IPS-NIHi7 (cell line): ENCODE data around the gene SCML2.
"Not testable (repeated sequence)": the region's sequence is repeated elsewhere in the genome, so short reads cannot be mapped to it uniquely, and the experiment has no call there.

Source experiments
- DNase-seq: peaks from one replicate; pipeline ENCODE4 v3.0.0; 2012; ENCODE audit warnings: mixed read lengths; ENCODE audit errors: extremely low spot score

SCML2 gene

DNA sequence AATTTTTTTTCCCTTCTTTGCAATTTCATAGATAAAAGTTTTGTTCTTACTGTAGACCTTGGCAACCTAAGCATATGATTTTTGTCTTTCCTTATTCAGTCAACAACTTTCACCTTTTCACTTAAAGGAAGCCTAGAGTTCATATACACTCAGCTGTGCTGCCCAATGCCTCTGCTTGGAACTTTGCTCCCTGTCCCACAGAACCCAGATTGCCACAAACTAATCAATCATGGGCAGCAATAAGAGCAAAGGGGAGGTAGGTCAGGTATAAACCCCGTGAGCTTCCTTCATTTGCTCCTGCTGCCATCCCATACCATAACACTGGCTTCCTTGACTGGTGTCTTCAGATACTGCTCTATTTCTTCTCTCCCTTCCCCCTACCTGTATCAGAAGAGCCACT is 82.8 kb downstream of the SCML2 start:
- no peak for DNase-seq

DNA sequence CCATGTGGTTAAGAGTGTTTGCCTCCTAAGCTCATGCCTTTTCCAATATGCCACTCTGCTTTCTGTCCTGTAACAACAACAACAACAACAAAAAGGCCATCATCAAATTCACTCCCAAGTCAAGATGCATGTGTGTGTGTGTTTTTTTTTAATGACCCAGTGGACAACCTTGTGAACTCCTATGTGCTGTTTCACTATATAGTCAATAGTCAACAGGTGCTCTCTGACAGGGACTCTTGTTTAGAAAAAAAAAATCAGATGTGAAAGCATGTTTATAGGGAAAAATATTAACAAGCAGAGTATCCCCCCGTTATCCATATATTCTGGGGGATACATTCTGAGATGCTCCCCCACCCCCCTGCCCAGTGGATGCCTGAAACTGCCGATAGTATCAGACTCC is 83.2 kb downstream of the SCML2 start:
- DNase-seq: no peak

DNA sequence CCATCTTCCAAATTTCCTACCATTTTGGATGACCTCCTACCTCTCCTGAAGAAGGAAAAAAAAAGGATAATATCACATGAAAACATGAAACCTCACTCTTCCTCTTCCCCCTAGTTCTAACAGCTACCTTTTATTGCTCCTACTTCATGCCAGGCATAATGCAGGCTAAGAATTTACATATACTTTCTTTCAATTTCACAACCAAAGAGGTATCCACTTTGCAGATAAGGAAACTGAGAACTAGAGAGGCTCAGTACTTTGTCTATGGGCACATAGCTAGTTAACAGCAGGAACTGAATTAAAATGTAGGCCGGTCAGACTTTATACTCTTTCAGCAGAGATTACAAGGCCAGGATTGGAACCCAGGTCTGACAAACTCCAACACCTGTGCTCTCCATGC is 99.4 kb downstream of the SCML2 start:
- no peak for DNase-seq

DNA sequence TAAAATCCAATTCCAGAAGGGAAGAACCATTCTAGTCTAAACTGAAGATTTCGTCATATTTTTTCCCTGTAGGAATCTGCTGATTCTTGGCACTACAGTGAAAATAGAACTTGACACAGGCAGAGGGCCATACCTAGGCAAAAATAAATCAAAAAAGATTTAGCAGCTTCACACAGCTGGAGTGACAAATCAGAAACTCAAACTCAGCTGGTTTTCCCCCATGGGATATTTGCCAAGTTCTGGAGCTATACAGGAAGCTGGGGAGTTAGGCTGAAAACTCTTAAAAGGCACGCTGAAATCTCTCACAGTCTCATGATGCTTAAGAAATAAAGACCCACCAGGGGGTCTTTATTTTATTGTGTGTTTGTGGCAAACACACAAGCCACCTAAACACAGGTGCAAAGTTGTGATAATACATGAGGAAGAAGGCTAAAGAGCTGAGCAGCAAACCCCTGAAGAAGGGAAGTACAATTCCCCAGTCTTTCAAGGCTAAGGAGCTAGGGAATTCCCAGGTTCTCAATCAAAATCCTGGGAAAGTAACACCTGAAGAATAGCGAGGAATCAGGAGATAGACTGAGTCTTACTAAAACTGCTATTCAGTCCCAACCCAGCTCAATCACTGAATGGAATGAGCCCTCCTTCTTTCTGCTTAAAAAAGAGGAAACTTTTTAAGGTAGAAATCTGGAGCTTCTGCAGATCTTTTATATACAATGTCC is 101.7 kb downstream of the SCML2 start:
- no peak for DNase-seq

DNA sequence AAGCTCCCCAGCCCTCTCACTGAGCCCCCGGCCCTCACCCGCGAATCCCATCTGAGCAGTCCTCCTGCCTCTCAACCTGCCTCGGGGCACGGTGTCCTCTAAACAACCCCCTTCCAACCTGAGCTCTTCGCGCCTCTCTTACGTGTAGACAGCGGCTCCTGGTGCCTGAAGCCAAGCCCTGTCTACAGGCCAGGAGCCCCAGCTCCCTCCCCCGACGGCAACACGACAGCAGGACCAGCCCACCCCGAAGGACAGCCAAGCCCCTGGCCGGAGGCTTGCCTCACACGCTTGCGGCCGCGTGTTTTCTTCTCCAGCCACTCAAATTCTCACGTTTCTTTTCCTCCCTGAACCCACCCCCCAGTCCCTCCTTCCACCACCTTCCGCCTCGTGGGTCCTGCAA is 124.8 kb downstream of the SCML2 start:
- DNase-seq: not testable (repeated sequence)

DNA sequence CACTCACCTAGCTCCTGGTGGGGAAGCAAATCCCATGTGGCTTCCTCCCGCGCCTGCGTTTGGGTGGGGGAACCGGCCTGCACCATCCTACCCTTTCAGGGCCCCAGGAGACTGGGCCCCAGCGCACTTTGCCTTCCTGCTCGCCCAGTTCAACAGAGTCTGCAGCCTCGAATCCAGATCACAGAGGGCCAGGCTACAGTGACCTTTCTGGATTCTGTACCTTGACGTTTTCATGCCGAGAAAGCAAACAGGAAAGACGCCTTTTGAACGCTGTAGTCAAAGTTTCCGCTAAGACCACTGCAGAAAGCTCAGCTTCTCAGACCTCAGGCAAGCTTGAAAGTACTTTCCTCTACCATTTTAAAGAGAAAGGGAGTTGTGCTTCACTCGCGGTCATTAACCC is 126.4 kb downstream of the SCML2 start:
- DNase-seq: no peak

DNA sequence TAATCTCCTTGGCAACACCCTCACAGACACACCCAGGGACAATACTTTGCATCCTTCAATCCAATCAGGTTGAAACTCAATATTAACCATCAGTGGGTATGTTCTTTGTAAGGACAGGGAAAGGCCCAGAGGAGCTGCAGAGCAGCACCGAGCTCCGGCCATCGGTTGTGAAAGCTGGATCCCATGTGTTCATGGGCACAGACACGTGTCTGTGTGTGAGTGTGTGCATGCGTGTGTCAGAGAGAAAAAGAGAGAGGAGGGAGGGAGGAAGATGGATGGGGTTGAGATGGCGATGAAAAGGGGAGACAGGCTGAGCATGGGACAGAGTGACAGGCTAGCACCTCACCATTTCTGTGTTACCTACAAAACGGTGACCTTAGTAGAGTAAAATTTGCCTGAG is 127.0 kb downstream of the SCML2 start:
- DNase-seq: no peak

DNA sequence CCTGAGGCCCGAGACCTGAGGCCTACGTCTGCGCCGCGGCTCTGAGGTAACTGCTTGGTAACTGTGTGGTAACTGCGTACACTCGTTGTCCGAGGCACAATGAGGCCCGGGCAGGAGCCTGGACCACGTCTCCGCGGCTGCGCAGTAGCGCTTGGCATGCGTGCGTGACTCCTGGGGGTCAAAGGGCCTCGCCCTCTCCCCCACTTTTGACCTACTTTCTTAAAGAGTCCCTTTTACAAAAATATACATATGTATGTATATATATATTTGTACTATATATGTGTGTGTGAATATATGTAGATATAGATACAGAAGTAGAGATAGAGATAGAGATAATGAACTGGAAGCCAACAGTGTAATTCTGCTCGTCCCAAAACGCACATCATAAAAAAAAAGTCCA is 133.7 kb downstream of the SCML2 start, which contains the start of gene BEND2:
BEND2 (minus strand) TSS at position 101 of the 400 bp plus-strand sequence. CDS start 136 bp downstream, outside the sequence.
- DNase-seq: no peak

DNA sequence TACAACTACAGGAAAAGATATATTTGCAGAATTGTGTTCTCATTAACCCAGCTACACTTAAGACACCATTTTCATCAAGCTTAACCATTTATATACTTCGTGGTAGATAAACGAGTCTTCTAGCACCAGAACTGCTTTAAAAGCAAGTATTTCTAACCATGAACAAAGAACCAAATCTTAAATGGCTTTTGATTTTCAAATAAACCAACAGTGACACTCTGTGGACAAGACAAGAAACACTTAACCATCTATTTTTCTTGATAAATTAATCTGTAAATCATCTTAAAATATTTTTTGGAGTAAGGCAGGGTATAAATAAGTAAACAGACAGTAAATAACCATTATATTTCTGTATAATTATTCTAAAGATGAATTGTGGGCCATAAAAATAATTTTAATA is 144.0 kb downstream of the SCML2 start:
- DNase-seq: no peak

DNA sequence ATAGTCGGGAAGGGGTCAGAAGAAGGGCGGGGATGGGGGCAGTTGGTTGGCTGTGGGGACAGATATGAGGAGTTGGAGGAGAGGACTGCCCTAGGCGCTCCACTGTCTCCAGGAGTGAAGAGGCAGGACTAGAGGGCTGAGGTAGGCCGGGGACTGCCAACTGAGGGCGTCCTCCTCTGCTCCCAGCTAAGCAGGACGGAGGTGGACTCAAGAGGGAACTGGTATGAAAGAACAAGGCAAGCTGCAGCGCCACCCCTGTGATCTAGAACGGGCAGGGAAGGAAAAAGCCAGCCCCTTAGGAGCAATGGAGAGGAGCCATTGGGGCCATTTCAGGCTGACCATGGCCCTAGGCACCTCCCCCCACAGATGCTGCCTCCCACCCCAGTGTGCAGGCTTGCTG is 147.8 kb downstream of the SCML2 start:
- DNase-seq: no peak

DNA sequence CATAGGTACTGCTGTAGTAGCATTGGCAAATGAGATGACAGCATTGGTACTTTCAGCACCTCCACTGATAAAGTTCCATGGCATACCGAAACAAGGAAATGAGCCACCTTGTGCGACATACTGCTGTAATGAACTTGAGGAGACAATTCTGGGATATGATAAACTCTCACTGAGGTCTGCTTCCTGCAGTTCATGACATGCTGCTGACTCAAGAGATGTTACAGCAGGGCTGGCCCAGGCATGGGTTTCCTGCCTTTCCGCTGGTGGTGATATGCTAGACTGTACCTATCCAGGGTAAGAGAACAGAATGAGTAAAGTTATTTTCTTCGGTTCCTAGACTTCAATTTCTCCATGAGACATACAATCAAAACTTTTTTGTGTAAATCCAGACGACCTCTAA is 150.9 kb downstream of the SCML2 start:
- DNase-seq: no peak

DNA sequence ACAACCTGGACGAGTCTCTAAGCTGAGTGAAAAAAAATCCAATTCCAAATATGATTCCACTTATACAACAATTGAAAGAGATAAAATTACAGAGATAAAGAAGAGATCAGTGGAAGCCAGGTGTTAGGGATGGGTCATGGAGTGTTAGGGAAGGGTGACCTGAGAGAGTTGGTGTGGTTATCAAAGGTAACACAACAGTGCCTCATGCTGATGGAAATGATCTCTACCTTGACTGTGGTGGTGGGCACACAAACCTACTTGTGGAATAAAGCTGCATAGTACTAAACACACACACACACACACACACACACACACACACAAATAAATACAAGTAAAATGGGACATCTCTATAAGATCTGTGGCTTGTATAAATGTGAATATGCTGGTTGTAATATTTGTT is 159.8 kb downstream of the SCML2 start:
- peak; percentile 25 for DNase-seq
